Endothelial cell of umbilical vein (primary cell): ENCODE measurements around the gene DUSP18. TPM values are rescaled to one million over a fixed set of nuclear protein-coding genes. Genes with fewer than 3 reads are reported as not detected.

Source experiments
- BruUV-seq: library from RNA; stranded (reverse); fragments of 400-500 nt; replicated peaks from 2 replicates; lab custom pipeline; 2021; lab: Mats Ljungman, UMichigan
- CTCF ChIA-PET: fragments of 300-600, 350-600 bp; sonication (Branson Sonifier 250); formaldehyde crosslinking; loops from one replicate; lab custom pipeline; 2021; ENCODE audit warnings: antibody characterized with exemption, inconsistent platforms; lab: Charles Lee
- POLR2A ChIA-PET: fragments of 300-600, 350-600 bp; sonication (Branson Sonifier 250); formaldehyde crosslinking; loops from one replicate; lab custom pipeline; 2021; ENCODE audit warnings: antibody characterized with exemption, inconsistent platforms; lab: Charles Lee
- DNase-seq: peaks from one replicate; pipeline ENCODE4 v3.0.0-alpha.2; 2011; ENCODE audit warnings: low read depth, low spot score
- FAIRE-seq: peaks from 2 replicates; lab custom pipeline; 2011; peaks lifted over from hg19 to GRCh38; lab: Jason Lieb, UNC
- H2AFZ ChIP-seq: 2 replicates; pipeline ENCODE4 v1.6.0; 2012; ENCODE audit warnings: low read depth, low read length, control low read depth, inconsistent platforms
- H3K27ac ChIP-seq: 2 replicates; pipeline ENCODE4 v1.5.1; 2011; ENCODE audit warnings: low read depth, mild to moderate bottlenecking, control low read depth, low read length, moderate library complexity; ENCODE audit not compliant: insufficient read depth
- H3K27me3 ChIP-seq, 2 experiments: 2 replicates each; pipeline versions ENCODE4 v1.6.0 to v1.6.1; 2011; ENCODE audit warnings: low read length in 2 of 2, mixed read lengths in 1 of 2; ENCODE audit not compliant: control insufficient read depth in 2 of 2, insufficient read depth in 2 of 2
- H3K36me3 ChIP-seq, 2 experiments: 2 replicates in 1 of 2; 3 replicates in 1 of 2; pipeline ENCODE4 v1.5.1; 2011; ENCODE audit warnings: low read length in 2 of 2, mild to moderate bottlenecking in 1 of 2, moderate library complexity in 1 of 2; ENCODE audit not compliant: control insufficient read depth in 2 of 2, insufficient read depth in 2 of 2; ENCODE audit errors: extremely low read depth in 1 of 2
- H3K4me1 ChIP-seq: 3 replicates; pipeline ENCODE4 v1.5.1; 2011; ENCODE audit warnings: mild to moderate bottlenecking, low read length; ENCODE audit not compliant: control insufficient read depth, insufficient read depth; ENCODE audit errors: extremely low read depth
- H3K4me2 ChIP-seq: 2 replicates; pipeline ENCODE4 v1.6.1; 2011; ENCODE audit warnings: low read length, control low read depth, mixed read lengths; ENCODE audit not compliant: insufficient read depth
- H3K4me3 ChIP-seq, 3 experiments: fragments of 200-600 bp in 1 of 3; sonication (generic), shearing (Covaris generic) in 1 of 3; replicated peaks in 1 of 3; 2 replicates each; pipeline ENCODE4 v1.5.1; 2011 to 2016; ENCODE audit warnings: control low read depth in 3 of 3, low read length in 3 of 3, mild to moderate bottlenecking in 2 of 3, inconsistent platforms in 1 of 3, low read depth in 1 of 3, moderate library complexity in 1 of 3; ENCODE audit not compliant: insufficient read depth in 1 of 3
- H3K79me2 ChIP-seq: 2 replicates; pipeline ENCODE4 v1.6.0; 2012; ENCODE audit warnings: low read length, inconsistent platforms; ENCODE audit not compliant: control insufficient read depth, insufficient read depth
- H3K9ac ChIP-seq: replicated peaks from 2 replicates; pipeline ENCODE3; 2011; ENCODE audit warnings: low read length, control low read depth; ENCODE audit not compliant: insufficient read depth; ENCODE audit errors: extremely low read depth
- H3K9me1 ChIP-seq: replicated peaks from 3 replicates; pipeline ENCODE4 v1.6.0; 2011; ENCODE audit warnings: mild to moderate bottlenecking, low read length; ENCODE audit not compliant: control insufficient read depth, insufficient read depth; ENCODE audit errors: extremely low read depth
- H3K9me3 ChIP-seq: replicated peaks from 2 replicates; pipeline ENCODE4 v1.5.1; 2012; ENCODE audit warnings: low read length, inconsistent platforms; ENCODE audit not compliant: control insufficient read depth, insufficient read depth
- H4K20me1 ChIP-seq: replicated peaks from 2 replicates; pipeline ENCODE3; 2011; ENCODE audit warnings: mild to moderate bottlenecking, low read length; ENCODE audit not compliant: control insufficient read depth, insufficient read depth; ENCODE audit errors: extremely low read depth
- EZH2 ChIP-seq: IDR thresholded peaks from 2 replicates; pipeline ENCODE4 v1.6.1; 2012; ENCODE audit warnings: borderline replicate concordance, low read depth, mild to moderate bottlenecking, moderate library complexity, low read length, inconsistent platforms; ENCODE audit not compliant: severe bottlenecking
- FOS ChIP-seq: IDR thresholded peaks from 2 replicates; pipeline ENCODE4 v1.6.1; 2011; ENCODE audit warnings: mild to moderate bottlenecking, low read length, moderate library complexity, borderline replicate concordance; ENCODE audit not compliant: insufficient read depth
- GATA2 ChIP-seq: IDR thresholded peaks from 2 replicates; pipeline ENCODE4 v1.7.0; 2011; ENCODE audit warnings: low read depth, mild to moderate bottlenecking, moderate library complexity, mixed read lengths, low read length; ENCODE audit not compliant: insufficient read length, insufficient read depth
- JUN ChIP-seq: IDR thresholded peaks from 2 replicates; pipeline ENCODE4 v1.6.1; 2011; ENCODE audit warnings: borderline replicate concordance, low read depth; ENCODE audit not compliant: insufficient read length, insufficient read depth
- MYC ChIP-seq: IDR thresholded peaks from one replicate; pipeline ENCODE4 v1.6.1; 2011; ENCODE audit warnings: mild to moderate bottlenecking, low read depth, low read length
- POLR2A ChIP-seq: IDR thresholded peaks from 2 replicates; pipeline ENCODE4 v1.6.1; 2012; ENCODE audit warnings: low read depth, mild to moderate bottlenecking, control low read depth, low read length
- POLR2AphosphoS5 ChIP-seq: IDR thresholded peaks from 2 replicates; pipeline ENCODE4 v1.6.1; 2012; ENCODE audit warnings: low read depth, mild to moderate bottlenecking, control low read depth, low read length, moderate library complexity; ENCODE audit not compliant: insufficient read depth
- dilution Hi-C: fragments of 300-500 bp; cut with MboI; formaldehyde crosslinking; loops from one replicate; pipeline ENCODE4 v1.15.0; 2019; ENCODE audit warnings: low sequenced_read_pairs; ENCODE audit not compliant: extremely low pct_ligation_motif_present
- intact Hi-C: fragments of 100-400 bp; cut with micrococcal nuclease; formaldehyde crosslinking; loops from one replicate; pipeline ENCODE4 v1.10.0; 2022
- polyA plus RNA-seq, 4 experiments: library from polyadenylated mRNA; depleted of rRNA in 3 of 4; stranded (reverse) in 3 of 4; unstranded in 1 of 4; fragments of >200 nt; gene quantifications; 2 replicates each; pipeline versions ENCODE4 v1.2.1 to v1.2.3, GENCODE V29; 2011 to 2012; ENCODE audit warnings: missing spikeins in 1 of 4
- total RNA-seq: library from RNA; stranded (reverse); gene quantifications from 2 replicates; pipeline ENCODE4 v1.2.3, GENCODE V29; 2021
- TF ChIP-seq, protein P1 (sequence below): IDR thresholded peaks from 2 replicates; pipeline ENCODE4 v1.6.1; 2011; ENCODE audit not compliant: insufficient read depth, insufficient read length
- TF ChIP-seq, protein P2 (sequence below), 2 donors: IDR thresholded peaks; 1 replicate in 1 of 2; 2 replicates in 1 of 2; pipeline ENCODE4 v1.5.1; 2011; ENCODE audit warnings: low read length in 2 of 2, mild to moderate bottlenecking in 2 of 2, moderate library complexity in 2 of 2, control low read depth in 1 of 2, inconsistent platforms in 1 of 2, low read depth in 1 of 2; ENCODE audit not compliant: insufficient read depth in 1 of 2; ENCODE audit errors: extremely low read depth in 1 of 2

The DUSP18 gene
- total and polyA plus RNA-seq, 2 donors (not counting 3 experiments of a cell fraction or from before 2014, with no cell fraction given): 18.3 to 30.1 TPM

DNA sequence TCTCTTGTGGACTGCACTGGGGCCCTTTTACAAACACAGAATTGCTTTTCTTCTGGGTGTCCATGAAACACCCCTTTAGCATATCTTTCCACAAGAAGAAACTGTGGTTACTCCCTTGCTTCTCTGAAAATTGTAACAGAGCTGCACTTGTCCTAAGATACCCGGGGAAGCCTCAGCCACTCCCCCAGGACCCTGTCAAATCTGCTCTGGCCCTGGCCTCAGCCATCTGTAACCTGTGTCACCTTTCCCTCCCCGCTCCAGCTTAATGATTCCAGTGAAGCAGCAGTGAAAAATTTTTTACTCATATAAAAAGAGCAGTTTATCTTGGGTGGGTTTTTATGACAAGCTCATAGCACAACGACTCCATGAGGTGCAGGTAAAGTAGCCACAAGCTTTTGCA lies 3.4 kb upstream of the DUSP18 start:
- POLR2A ChIA-PET: no interaction called here
- H3K27ac ChIP-seq: no peak overlapping the region
- dilution Hi-C loops: no loop called here

More for the DNA sequence above, 3.4 kb upstream of the DUSP18 start:
- FAIRE-seq (no peak), DNase-seq (no peak)
- Histone ChIP-seq H3K36me3 (no peaks in the 10 kb centered on the region), H3K9me1 (no peaks in the 10 kb centered on the region), H3K9me3 (no peaks in the 10 kb centered on the region), H3K4me1 (peaks cover 18% of the 10 kb centered on the region), H4K20me1 (no peaks in the 10 kb centered on the region), H3K79me2 (no peaks in the 10 kb centered on the region), H3K27me3 (no peaks in the 10 kb centered on the region), H3K4me3 (no peak overlapping the region), H3K4me2 (no peak overlapping the region), H3K9ac (no peak overlapping the region), H2AFZ (no peak overlapping the region)
- intact Hi-C loops: no loop called here
- TF ChIP-seq JUN (no peak), EZH2 (no peak), MYC (no peak), POLR2AphosphoS5 (no peak), POLR2A (no peak), GATA2 (no peak), FOS (no peak)
- TF ChIP-seq, protein P1, sequence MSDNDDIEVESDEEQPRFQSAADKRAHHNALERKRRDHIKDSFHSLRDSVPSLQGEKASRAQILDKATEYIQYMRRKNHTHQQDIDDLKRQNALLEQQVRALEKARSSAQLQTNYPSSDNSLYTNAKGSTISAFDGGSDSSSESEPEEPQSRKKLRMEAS: no peak
- TF ChIP-seq, protein P2, sequence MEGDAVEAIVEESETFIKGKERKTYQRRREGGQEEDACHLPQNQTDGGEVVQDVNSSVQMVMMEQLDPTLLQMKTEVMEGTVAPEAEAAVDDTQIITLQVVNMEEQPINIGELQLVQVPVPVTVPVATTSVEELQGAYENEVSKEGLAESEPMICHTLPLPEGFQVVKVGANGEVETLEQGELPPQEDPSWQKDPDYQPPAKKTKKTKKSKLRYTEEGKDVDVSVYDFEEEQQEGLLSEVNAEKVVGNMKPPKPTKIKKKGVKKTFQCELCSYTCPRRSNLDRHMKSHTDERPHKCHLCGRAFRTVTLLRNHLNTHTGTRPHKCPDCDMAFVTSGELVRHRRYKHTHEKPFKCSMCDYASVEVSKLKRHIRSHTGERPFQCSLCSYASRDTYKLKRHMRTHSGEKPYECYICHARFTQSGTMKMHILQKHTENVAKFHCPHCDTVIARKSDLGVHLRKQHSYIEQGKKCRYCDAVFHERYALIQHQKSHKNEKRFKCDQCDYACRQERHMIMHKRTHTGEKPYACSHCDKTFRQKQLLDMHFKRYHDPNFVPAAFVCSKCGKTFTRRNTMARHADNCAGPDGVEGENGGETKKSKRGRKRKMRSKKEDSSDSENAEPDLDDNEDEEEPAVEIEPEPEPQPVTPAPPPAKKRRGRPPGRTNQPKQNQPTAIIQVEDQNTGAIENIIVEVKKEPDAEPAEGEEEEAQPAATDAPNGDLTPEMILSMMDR (IDR thresholded peaks at IDR 0.05; ENCODE audit: extremely low read depth in 1 of 2, insufficient read depth in 1 of 2, low read depth in 1 of 2, low read length in 2 of 2): no peak
- no TSS peak for BruUV-seq
- CTCF ChIA-PET: interaction anchor here (1.5 kb wide), 1 partner anchor 84 kb away, joined by 10 read pairs; no protein-coding TSS in a partner anchor
